GM19372 (cell line): ENCODE data around the gene PRLR.
"Not testable (repeated sequence)": the region's sequence is repeated elsewhere in the genome, so short reads cannot be mapped to it uniquely, and the experiment has no call there.

ENCODE experiments used
- ATAC-seq: cut with Tn5 transposase; IDR thresholded peaks from one replicate; pipeline ENCODE4 v1.9.1; 2021; ENCODE audit warnings: mild to moderate bottlenecking, low read depth, moderate library complexity; ENCODE audit not compliant: unreplicated experiment

Gene PRLR

DNA sequence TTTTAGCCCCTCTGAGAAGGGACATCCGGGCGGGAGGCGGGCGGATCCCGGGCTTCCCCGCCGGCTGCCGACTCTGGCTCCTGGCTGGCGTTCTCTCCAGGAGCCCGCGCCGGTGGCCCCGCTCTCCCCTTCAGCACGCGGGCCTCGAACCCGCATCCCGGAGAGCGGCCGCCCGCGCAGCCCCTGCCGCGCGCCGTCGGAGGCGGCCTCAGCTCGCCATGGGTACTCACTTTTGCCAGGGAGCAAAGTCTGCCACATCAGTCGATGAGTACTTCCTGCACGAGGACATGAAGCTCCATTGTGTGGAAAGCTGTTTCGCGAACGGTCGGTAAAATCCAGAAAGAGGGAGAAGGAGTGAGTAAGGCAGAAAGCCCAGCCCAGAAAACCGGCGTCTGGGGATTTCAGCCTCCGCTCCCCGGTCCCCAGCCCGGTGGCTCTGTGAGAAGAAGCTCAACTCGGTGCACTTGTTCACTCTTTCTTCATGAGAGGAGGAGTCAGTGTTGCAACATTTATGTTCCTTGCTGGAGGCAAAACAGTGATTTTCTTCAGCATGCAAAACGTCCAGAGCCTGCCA lies at the start of gene PRLR:
Gene PRLR, minus strand, starts transcription at position 450 of the 574 bp plus-strand sequence. CDS start 140,867 bp downstream, outside the sequence.
- ATAC-seq, result peak; percentile 27

- ATAC-seq, result no peak
Observed at GRCh38 chr5:35274839-35275509, 44.7 kb upstream of the PRLR start.

DNA sequence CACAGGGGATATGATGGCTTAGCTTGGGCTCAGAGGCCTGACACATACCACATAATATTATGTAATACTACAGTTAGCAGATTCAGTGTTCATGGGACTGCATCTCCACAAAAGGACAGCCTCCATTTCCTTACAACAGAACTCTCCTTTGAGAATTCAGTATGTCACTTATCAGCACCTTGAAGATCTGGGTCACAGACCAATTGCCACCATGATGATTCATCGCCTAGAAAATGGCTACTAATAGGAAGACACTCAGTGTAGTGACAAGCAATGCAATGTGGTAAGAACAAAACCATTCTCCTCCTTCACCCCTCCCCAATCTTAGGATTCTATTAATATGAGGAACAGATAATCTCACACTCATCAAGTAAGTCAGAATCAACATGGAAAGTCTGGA lies 38.7 kb upstream of the PRLR start:
- no peak for ATAC-seq

GRCh38 chr5:35266276-35266675 lies 36.0 kb upstream of the PRLR start:
- ATAC-seq, result no peak

DNA sequence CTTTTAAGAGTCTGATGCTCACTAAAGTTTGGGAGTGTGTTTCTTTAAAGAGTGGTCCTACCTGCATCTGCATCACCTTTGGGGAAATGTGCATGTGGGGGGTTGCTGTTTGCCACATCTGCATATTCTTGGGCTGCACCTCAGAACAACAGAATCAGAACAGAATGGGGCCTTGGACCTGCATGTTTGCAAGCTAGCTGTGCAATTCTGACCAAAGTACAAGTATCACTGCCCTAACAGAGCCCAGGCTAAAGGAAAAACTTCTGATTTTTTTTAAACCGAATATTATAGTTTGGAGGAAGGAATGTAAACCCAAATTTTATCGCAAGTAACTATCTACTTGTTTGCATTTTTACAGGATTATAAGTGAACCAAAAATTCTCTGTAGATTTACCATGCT lies 34.2 kb upstream of the PRLR start:
- no peak for ATAC-seq

- ATAC-seq, result no peak
Observed at GRCh38 chr5:35263266-35263877, 33.1 kb upstream of the PRLR start.

- ATAC-seq, result no peak
Observed at GRCh38 chr5:35253582-35253981, 23.3 kb upstream of the PRLR start.

GRCh38 chr5:35252963-35253362 lies 22.7 kb upstream of the PRLR start:
- no peak for ATAC-seq

DNA sequence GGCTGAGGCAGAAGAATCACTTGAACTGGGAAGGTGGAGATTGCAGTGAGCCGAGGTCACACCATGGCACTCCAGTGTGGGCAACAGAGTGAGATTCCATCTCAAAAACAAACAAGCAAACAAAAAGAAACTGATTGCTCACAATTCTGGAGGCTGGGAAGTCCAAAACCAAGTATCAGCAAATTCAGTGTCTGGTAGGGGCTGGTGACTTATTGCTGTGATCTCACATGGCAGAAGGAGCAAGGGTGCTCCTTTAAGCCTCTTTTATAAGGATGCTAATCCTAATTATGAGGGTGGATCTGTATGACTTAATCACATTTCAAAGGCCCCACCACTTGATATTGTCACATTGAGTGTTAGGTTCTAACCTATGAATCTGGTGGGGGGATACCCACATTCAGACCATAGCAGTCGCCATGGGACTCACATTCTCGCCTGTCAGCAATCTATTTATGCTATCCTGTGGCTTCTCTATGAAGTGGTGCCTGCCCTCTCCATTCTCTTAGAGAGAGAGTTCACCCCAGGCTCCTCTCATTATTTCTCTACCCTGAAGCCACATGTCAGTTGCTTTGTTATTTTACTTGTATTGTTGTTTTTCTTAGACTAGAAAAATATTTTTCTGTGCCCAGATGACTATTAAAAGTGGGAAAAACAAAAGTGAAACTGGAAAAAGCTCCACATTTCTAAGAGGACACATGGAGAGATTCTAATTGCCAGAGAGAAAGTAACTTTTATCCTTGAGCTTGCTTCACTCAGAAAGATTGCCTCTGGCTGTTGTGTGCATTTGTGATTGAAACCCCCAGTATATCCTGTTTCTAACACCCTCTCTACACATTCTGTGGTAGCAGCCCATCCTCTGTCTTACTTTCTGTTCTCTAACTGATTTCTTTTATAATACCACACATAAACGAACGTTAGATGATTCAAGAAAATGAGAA lies 18.8 kb upstream of the PRLR start:
- ATAC-seq, result no peak

DNA sequence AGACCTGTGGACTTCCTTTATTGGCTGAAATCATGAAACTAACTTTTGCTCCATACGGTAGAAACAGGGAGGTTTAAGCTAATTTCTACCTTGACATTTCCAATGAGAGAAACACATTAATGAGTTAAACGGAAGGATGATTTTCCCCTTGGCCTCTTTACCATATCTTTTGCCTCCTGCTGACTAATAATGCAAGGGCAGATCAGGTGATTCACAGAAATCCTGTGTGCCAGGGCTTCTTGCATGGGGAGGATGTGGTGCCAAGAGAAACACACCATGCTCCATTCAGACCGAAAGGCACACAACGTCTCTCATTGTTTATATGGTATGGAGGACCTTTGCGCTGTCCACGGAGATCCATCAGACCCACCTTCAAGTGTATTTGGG lies 17.4 kb upstream of the PRLR start:
- no peak for ATAC-seq

- ATAC-seq, result no peak
Observed at GRCh38 chr5:35246900-35247647, 16.8 kb upstream of the PRLR start.

DNA sequence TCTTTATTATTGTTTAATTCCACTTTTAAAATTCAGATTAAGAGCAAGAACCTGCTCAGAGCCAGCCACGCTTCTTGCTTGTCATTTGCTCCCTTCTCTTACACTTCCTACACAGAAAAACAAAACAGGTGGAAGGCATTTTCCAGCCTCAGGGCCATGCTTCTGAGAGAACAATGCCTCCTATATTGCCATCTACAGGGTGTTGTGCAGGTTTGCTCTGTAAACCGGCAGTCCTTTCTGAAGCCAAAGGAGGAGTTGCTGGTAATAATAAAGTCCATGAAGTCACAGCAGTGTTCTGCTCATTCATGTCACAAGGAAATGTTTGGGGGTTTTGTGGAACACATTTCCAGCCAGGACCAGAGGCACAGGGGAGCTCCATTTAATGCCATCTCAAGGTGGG lies 16.1 kb upstream of the PRLR start:
- ATAC-seq, result peak; percentile 45

DNA sequence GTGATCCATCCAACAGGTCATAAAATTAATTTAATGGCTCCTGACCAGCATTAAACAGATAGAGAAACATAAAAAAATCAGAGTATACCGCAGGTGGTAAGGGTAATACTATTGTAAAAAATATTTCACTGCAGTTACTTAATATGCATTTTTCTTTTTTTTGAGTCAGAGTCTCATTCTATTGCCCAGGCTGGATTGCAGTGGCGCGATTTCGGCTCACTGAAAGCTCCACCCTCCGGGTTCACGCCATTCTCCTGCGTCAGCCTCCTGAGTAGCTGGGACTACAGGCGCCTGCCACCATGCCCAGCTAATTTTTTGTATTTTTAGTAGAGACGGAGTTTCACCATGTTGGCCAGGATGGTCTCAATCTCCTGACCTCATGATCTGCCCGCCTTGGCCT lies 15.1 kb upstream of the PRLR start:
- ATAC-seq, result not testable (repeated sequence)

- no peak for ATAC-seq
Observed at GRCh38 chr5:35244171-35244570, 13.9 kb upstream of the PRLR start.

GRCh38 chr5:35242702-35243258 lies 12.5 kb upstream of the PRLR start:
- ATAC-seq, result no peak

- ATAC-seq, result no peak
Observed at GRCh38 chr5:35240892-35241291, 10.6 kb upstream of the PRLR start.

DNA sequence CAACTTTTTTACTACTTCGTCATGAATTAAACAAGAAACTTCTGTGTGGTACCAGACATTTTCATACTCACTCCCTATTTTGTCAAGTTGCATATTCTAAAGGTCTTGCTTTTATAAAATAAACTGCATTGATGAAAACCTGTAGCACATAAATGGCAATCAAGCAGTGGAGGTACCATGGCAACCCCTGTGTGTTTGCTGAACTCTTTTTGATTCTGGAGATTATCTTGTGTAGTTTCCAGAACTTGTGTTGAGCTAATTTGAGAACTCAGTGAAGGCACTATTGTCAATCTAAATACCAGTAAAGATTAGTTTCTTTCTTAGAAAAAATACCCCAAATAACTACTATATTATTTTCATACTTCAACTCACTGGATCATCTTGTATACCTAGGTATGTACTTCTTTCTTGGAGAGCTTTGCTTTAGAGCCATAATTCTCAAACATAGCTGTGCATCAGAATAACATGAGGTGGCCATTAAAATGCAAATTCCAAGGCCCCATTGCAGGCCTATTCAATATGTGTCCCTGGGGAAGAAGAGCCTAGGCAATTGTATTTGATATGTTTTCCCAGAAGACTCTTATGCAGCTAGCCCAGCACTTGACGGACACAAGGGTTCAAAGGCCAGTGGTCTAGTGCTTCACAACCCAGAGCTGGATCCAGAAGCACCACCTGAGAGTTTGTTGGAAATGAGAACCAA lies 9.8 kb upstream of the PRLR start:
- ATAC-seq, result no peak

DNA sequence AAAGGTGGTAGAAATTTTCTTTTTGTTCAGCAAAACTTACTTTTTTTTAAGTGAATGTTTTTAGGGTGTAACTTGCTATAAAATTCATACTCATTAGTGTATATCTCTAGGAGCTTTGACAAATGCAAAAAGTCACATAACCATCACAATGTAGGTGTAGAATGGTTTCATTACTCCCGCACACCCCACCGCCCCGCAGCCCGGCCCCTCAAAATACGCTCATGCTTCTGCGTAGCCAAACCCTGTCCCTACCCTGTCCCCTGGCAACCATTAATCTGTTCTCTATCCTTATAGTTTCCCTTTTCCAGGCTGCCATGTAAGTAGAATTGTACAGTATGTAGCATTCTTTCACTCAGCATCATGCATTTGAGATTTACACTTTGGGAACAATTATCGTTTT lies 9.2 kb upstream of the PRLR start:
- ATAC-seq, result no peak

GRCh38 chr5:35237580-35238376 lies 7.5 kb upstream of the PRLR start:
- ATAC-seq, result peak; percentile 68
